Vagina (tissue), 2 donors: Measurements from ENCODE around the gene CYP27C1. TPM values are rescaled to one million over a fixed set of nuclear protein-coding genes. Genes with fewer than 3 reads are reported as not detected.
"Not testable (repeated sequence)": the region's sequence is repeated elsewhere in the genome, so short reads cannot be mapped to it uniquely, and the experiment has no call there.

Experiments
- DNase-seq, 2 donors: peaks; one replicate each; pipeline ENCODE4 v3.0.0-alpha.2; 2017; ENCODE audit errors: extremely low spot score in 2 of 2
- H3K27ac ChIP-seq: fragments of 200-600 bp; sonication (generic); one replicate; pipeline ENCODE4 v1.5.1; 2019
- H3K27me3 ChIP-seq: fragments of 200-600 bp; sonication (generic); one replicate; pipeline ENCODE4 v1.5.1; 2019
- H3K36me3 ChIP-seq, 2 donors: fragments of 200-600 bp; sonication (generic); one replicate each; pipeline ENCODE4 v1.5.1; 2017 to 2019
- H3K4me1 ChIP-seq: fragments of 200-600 bp; sonication (generic); one replicate; pipeline ENCODE4 v1.5.1; 2019
- H3K4me3 ChIP-seq, 2 donors: fragments of 200-600 bp; sonication (generic); 1 replicate in 1 of 2; 2 replicates in 1 of 2; pipeline ENCODE4 v1.5.1; 2016 to 2019
- H3K9me3 ChIP-seq: fragments of 200-600 bp; sonication (generic); one replicate; pipeline ENCODE4 v1.5.1; 2019
- CTCF ChIP-seq, 3 experiments: fragments of 450-650 bp in 2 of 3; fragments of 200-600 bp in 1 of 3; sonication (generic) in 1 of 3; IDR thresholded peaks; one replicate each; pipeline ENCODE4 v1.5.1; 2017 to 2019; ENCODE audit warnings: antibody characterized with exemption in 3 of 3, mild to moderate bottlenecking in 2 of 3, moderate library complexity in 2 of 3
- POLR2A ChIP-seq, 2 donors: fragments of 450-650 bp; IDR thresholded peaks; one replicate each; pipeline ENCODE4 v1.6.1; 2017; ENCODE audit warnings: antibody characterized with exemption in 2 of 2, mild to moderate bottlenecking in 2 of 2, moderate library complexity in 2 of 2
- POLR2AphosphoS5 ChIP-seq, 2 donors: sonication (generic); formaldehyde crosslinking; IDR thresholded peaks; one replicate each; pipeline ENCODE4 v1.9.0; 2017; ENCODE audit warnings: antibody characterized with exemption in 2 of 2, mild to moderate bottlenecking in 2 of 2, low read depth in 1 of 2; ENCODE audit not compliant: insufficient read depth in 1 of 2
- intact Hi-C: fragments of 100-400 bp; cut with DNase I; formaldehyde crosslinking; loops from one replicate; pipeline ENCODE4 v1.15.1; 2023
- total RNA-seq: library from RNA; depleted of rRNA; stranded (reverse); fragments of >200 nt; gene quantifications from one replicate; pipeline ENCODE4 v1.2.3, GENCODE V29; 2016

CYP27C1 gene
- total RNA-seq, 1 donor from 2014 or later: 3.2 TPM

- Histone ChIP-seq H3K36me3 (no peaks in the 10 kb centered on the region), H3K9me3 (no peaks in the 10 kb centered on the region), H3K27me3 (no peaks in the 10 kb centered on the region), H3K4me3 (peak overlapping the region; percentile 60 to 67), H3K4me1 (peaks cover 36% of the 10 kb centered on the region), H3K27ac (peak overlapping the region; percentile 79)
- no peak for DNase-seq
- TF ChIP-seq POLR2A (IDR thresholded peaks at IDR 0.05): no peak
- TF ChIP-seq CTCF (IDR thresholded peaks at IDR 0.05): no peak
- TF ChIP-seq POLR2AphosphoS5 (IDR thresholded peaks at IDR 0.05; ENCODE audit: insufficient read depth in 1 of 2, low read depth in 1 of 2): peak in 1 of 2 donors; percentile 33
- intact Hi-C loops: no loop called here
Measured at GRCh38 chr2:127219171-127220070, 678 bp downstream of the CYP27C1 start.

GRCh38 chr2:127218812-127219170 lies 1.3 kb downstream of the CYP27C1 start:
- Histone ChIP-seq H3K9me3 (no peaks in the 10 kb centered on the region), H3K27me3 (no peaks in the 10 kb centered on the region), H3K27ac (peak overlapping the region; percentile 79), H3K36me3 (no peaks in the 10 kb centered on the region), H3K4me3 (peak overlapping the region; percentile 60 to 67), H3K4me1 (peaks cover 36% of the 10 kb centered on the region)
- DNase-seq: no peak
- intact Hi-C loops: no loop called here
- TF ChIP-seq POLR2AphosphoS5 (IDR thresholded peaks at IDR 0.05; ENCODE audit: insufficient read depth in 1 of 2, low read depth in 1 of 2): no peak

- Histone ChIP-seq H3K27ac (peak overlapping the region; percentile 79), H3K9me3 (no peaks in the 10 kb centered on the region), H3K36me3 (no peaks in the 10 kb centered on the region), H3K4me3 (peak overlapping the region in 1 of 2 donors; percentile 60), H3K4me1 (peaks cover 36% of the 10 kb centered on the region), H3K27me3 (no peaks in the 10 kb centered on the region)
- intact Hi-C loops: no loop called here
- DNase-seq: no peak
- TF ChIP-seq POLR2AphosphoS5 (IDR thresholded peaks at IDR 0.05; ENCODE audit: insufficient read depth in 1 of 2, low read depth in 1 of 2): peak; percentile 27 to 43
- TF ChIP-seq CTCF (IDR thresholded peaks at IDR 0.05): no peak
Measured at GRCh38 chr2:127217470-127218325, 2.4 kb downstream of the CYP27C1 start.

- Histone ChIP-seq H3K27ac (peak overlapping the region; percentile 79), H3K36me3 (no peaks in the 10 kb centered on the region), H3K9me3 (no peaks in the 10 kb centered on the region), H3K4me1 (peaks cover 36% of the 10 kb centered on the region), H3K4me3 (no peak overlapping the region), H3K27me3 (no peaks in the 10 kb centered on the region)
- intact Hi-C loops: no loop called here
- no peak for TF ChIP-seq CTCF (IDR thresholded peaks at IDR 0.05)
- no peak for TF ChIP-seq POLR2A (IDR thresholded peaks at IDR 0.05)
- TF ChIP-seq POLR2AphosphoS5 (IDR thresholded peaks at IDR 0.05; ENCODE audit: insufficient read depth in 1 of 2, low read depth in 1 of 2): no peak
- no peak for DNase-seq
Measured at GRCh38 chr2:127216593-127216992, 3.5 kb downstream of the CYP27C1 start.

- DNase-seq: no peak
- H3K4me3 ChIP-seq: no peak overlapping the region
- H3K9me3 ChIP-seq: no peaks in the 10 kb centered on the region
- H3K4me1 ChIP-seq: peaks cover 36% of the 10 kb centered on the region
- no peaks in the 10 kb centered on the region for H3K27me3 ChIP-seq
- no peak overlapping the region for H3K27ac ChIP-seq
- no peaks in the 10 kb centered on the region for H3K36me3 ChIP-seq
- TF ChIP-seq POLR2AphosphoS5 (IDR thresholded peaks at IDR 0.05; ENCODE audit: insufficient read depth in 1 of 2, low read depth in 1 of 2) (no peak), POLR2A (IDR thresholded peaks at IDR 0.05) (no peak), CTCF (IDR thresholded peaks at IDR 0.05) (no peak)
- intact Hi-C loops: no loop called here
Measured at GRCh38 chr2:127216095-127216494, 4.0 kb downstream of the CYP27C1 start.

- peaks cover 22% of the 10 kb centered on the region for H3K4me1 ChIP-seq
- H3K36me3 ChIP-seq, DNase-seq, intact Hi-C loops, H3K27ac ChIP-seq, H3K27me3 ChIP-seq, H3K9me3 ChIP-seq, H3K4me3 ChIP-seq: not testable (repeated sequence)
Measured at GRCh38 chr2:127214201-127214600, 5.9 kb downstream of the CYP27C1 start.
